Liver (tissue), 9 donors: Measurements from ENCODE around the gene EMD. TPM values are rescaled to one million over a fixed set of nuclear protein-coding genes. Genes with fewer than 3 reads are reported as not detected.

Source experiments
- DNase-seq: peaks from one replicate; pipeline ENCODE4 v3.0.0-alpha.2; 2017; ENCODE audit warnings: low spot score
- H3K27ac ChIP-seq, 2 donors: one replicate each; pipeline ENCODE4 v1.7.0; 2013; ENCODE audit warnings: inconsistent platforms in 2 of 2, low read length in 2 of 2, control low read depth in 1 of 2, low read depth in 1 of 2, mild to moderate bottlenecking in 1 of 2
- H3K27me3 ChIP-seq, 4 donors: one replicate each; pipeline versions ENCODE4 v1.6.1 to v1.7.0; 2013; ENCODE audit warnings: low read length in 3 of 4, inconsistent platforms in 1 of 4, mild to moderate bottlenecking in 1 of 4, moderate library complexity in 1 of 4; ENCODE audit not compliant: control insufficient read depth in 4 of 4, insufficient read depth in 4 of 4
- H3K36me3 ChIP-seq, 4 donors: one replicate each; pipeline versions ENCODE4 v1.6.1 to v1.7.0; 2013; ENCODE audit warnings: low read length in 3 of 4, mild to moderate bottlenecking in 3 of 4, low read depth in 1 of 4, moderate library complexity in 1 of 4; ENCODE audit not compliant: control insufficient read depth in 4 of 4, insufficient read depth in 3 of 4
- H3K4me1 ChIP-seq, 4 donors: one replicate each; pipeline versions ENCODE4 v1.6.1 to v1.7.0; 2013; ENCODE audit warnings: low read length in 3 of 4, mild to moderate bottlenecking in 3 of 4, moderate library complexity in 1 of 4; ENCODE audit not compliant: control insufficient read depth in 4 of 4, insufficient read depth in 4 of 4
- H3K4me3 ChIP-seq, 3 donors: one replicate each; pipeline versions ENCODE4 v1.6.1 to v1.7.0; 2013; ENCODE audit warnings: low read length in 3 of 3, control low read depth in 1 of 3, low read depth in 1 of 3, mild to moderate bottlenecking in 1 of 3
- H3K9ac ChIP-seq, 2 donors: one replicate each; pipeline ENCODE4 v1.7.0; 2013; ENCODE audit warnings: low read length in 2 of 2, mild to moderate bottlenecking in 2 of 2, moderate library complexity in 2 of 2, control low read depth in 1 of 2, low read depth in 1 of 2
- H3K9me3 ChIP-seq, 4 donors: one replicate each; pipeline versions ENCODE4 v1.6.1 to v1.7.0; 2013; ENCODE audit warnings: low read length in 3 of 4; ENCODE audit not compliant: control insufficient read depth in 4 of 4
- EGR1 ChIP-seq, 2 donors: IDR thresholded peaks; 2 replicates each; pipeline ENCODE4 v1.6.1; 2016 to 2018; ENCODE audit warnings: antibody characterized with exemption in 2 of 2, low read depth in 2 of 2
- FOXA1 ChIP-seq: IDR thresholded peaks from 2 replicates; pipeline ENCODE4 v1.6.1; 2016; ENCODE audit warnings: antibody characterized with exemption
- FOXA2 ChIP-seq: IDR thresholded peaks from 2 replicates; pipeline ENCODE4 v1.6.1; 2016; ENCODE audit warnings: antibody characterized with exemption
- GABPA ChIP-seq, 2 donors: IDR thresholded peaks in 1 of 2; conservative IDR thresholded peaks in 1 of 2; 2 replicates each; pipeline ENCODE4 v1.6.1; 2016; ENCODE audit warnings: antibody characterized with exemption in 2 of 2, mild to moderate bottlenecking in 1 of 2, moderate library complexity in 1 of 2
- HNF4A ChIP-seq, 2 donors: conservative IDR thresholded peaks; 2 replicates each; pipeline ENCODE4 v1.6.1; 2016; ENCODE audit warnings: antibody characterized with exemption in 2 of 2, mild to moderate bottlenecking in 2 of 2
- HNF4G ChIP-seq: IDR thresholded peaks from 2 replicates; pipeline ENCODE4 v1.6.1; 2016; ENCODE audit warnings: antibody characterized with exemption
- NR2F2 ChIP-seq: IDR thresholded peaks from 2 replicates; pipeline ENCODE4 v1.6.1; 2016; ENCODE audit warnings: antibody characterized with exemption
- RAD21 ChIP-seq, 2 donors: IDR thresholded peaks; 2 replicates each; pipeline ENCODE4 v1.6.1; 2016; ENCODE audit warnings: antibody characterized with exemption in 2 of 2, mild to moderate bottlenecking in 2 of 2
- REST ChIP-seq: IDR thresholded peaks from 2 replicates; pipeline ENCODE4 v1.6.1; 2016; ENCODE audit warnings: antibody characterized with exemption, mild to moderate bottlenecking
- RXRA ChIP-seq, 2 donors: IDR thresholded peaks; 2 replicates each; pipeline ENCODE4 v1.6.1; 2017 to 2018; ENCODE audit warnings: antibody characterized with exemption in 2 of 2, mild to moderate bottlenecking in 1 of 2
- SP1 ChIP-seq: IDR thresholded peaks from 2 replicates; pipeline ENCODE4 v1.6.1; 2018; ENCODE audit warnings: antibody characterized with exemption, mild to moderate bottlenecking
- TAF1 ChIP-seq: conservative IDR thresholded peaks from 2 replicates; pipeline ENCODE4 v1.6.1; 2016; ENCODE audit warnings: antibody characterized with exemption, mild to moderate bottlenecking
- YY1 ChIP-seq: IDR thresholded peaks from 2 replicates; pipeline ENCODE4 v1.6.1; 2016; ENCODE audit warnings: antibody characterized with exemption, mild to moderate bottlenecking
- WGBS: extraction: QIAGEN DNeasy Blood & Tissue Kit; methylation state at CpG from one replicate; pipeline ENCODE4 v1.1.7; 2013; 5-methylcytosine and 5-hydroxymethylcytosine counted together
- polyA plus RNA-seq, 2 donors: library from polyadenylated mRNA; stranded (reverse) in 1 of 2; unstranded in 1 of 2; fragments of 200-250 nt in 1 of 2; fragments of >200 nt in 1 of 2; fragmentation: Nextera tagmentation in 1 of 2; extraction: Ambion mirVana in 1 of 2; gene quantifications; one replicate each; pipeline versions ENCODE4 v1.2.1 to v1.2.3, GENCODE V29; 2013 to 2015
- total RNA-seq, 2 donors: library from RNA; depleted of rRNA; stranded (reverse); fragments of >200 nt; gene quantifications; one replicate each; pipeline ENCODE4 v1.2.3, GENCODE V29; 2014
- TF ChIP-seq, protein P1 (sequence below): IDR thresholded peaks from 2 replicates; pipeline ENCODE4 v1.6.1; 2016; ENCODE audit warnings: antibody characterized with exemption
- TF ChIP-seq, protein P2 (sequence below): IDR thresholded peaks from 2 replicates; pipeline ENCODE4 v1.6.1; 2016; ENCODE audit warnings: antibody characterized with exemption
- TF ChIP-seq, protein P3 (sequence below): IDR thresholded peaks from 2 replicates; pipeline ENCODE4 v1.6.1; 2016; ENCODE audit warnings: antibody characterized with exemption
- TF ChIP-seq, protein P4 (sequence below): fragments of 150-350 bp; IDR thresholded peaks from 2 replicates; pipeline ENCODE4 v1.5.1; 2017; ENCODE audit warnings: improper control_type of control experiment, low read depth, low read length; ENCODE audit not compliant: missing input control
- donor health status: healthy.
- donor health status: healthy.
- donor health status: healthy.
- donor health status: healthy.
- donor health status: healthy.

EMD gene
- total and polyA plus RNA-seq, 4 donors, result 11.6 to 38.0 (median 17.0) TPM

DNA sequence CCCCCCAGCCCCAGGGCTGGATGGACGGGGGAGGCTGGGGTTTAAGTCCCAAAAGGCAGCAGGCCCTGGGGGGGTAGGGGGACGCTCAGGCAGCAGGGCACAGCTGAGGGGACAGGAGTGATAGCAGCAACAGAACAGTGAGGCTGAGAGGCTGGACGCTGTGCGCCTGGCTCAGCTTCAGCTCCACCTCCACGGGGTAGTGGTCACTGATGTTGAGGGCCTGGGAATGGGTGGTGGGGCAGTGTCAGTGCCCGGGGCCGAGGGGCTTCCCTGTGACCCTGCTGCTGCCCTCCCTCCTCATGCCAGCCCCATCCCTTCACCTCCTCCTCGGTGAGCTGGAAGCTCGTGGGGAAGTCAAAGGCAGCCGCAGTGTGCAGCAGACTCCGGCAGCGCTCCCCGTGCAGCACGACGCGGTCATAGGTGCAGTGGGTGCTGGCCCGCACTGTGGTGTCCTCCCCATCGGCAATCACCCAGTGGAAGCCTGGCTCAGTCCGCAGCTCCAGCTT is 23.6 kb downstream of the EMD start (continued):
- no peak for TF ChIP-seq REST
- no peak for TF ChIP-seq YY1
- no peak for TF ChIP-seq FOXA2
- no peak for TF ChIP-seq TAF1
- TF ChIP-seq FOXA1, result no peak
- TF ChIP-seq SP1, result no peak
- TF ChIP-seq, protein P1, sequence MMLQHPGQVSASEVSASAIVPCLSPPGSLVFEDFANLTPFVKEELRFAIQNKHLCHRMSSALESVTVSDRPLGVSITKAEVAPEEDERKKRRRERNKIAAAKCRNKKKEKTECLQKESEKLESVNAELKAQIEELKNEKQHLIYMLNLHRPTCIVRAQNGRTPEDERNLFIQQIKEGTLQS, result no peak
- no peak for TF ChIP-seq EGR1 (IDR thresholded peaks at IDR 0.05; ENCODE audit: low read depth in 2 of 2)
- TF ChIP-seq, protein P2, sequence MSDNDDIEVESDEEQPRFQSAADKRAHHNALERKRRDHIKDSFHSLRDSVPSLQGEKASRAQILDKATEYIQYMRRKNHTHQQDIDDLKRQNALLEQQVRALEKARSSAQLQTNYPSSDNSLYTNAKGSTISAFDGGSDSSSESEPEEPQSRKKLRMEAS, result no peak

DNA sequence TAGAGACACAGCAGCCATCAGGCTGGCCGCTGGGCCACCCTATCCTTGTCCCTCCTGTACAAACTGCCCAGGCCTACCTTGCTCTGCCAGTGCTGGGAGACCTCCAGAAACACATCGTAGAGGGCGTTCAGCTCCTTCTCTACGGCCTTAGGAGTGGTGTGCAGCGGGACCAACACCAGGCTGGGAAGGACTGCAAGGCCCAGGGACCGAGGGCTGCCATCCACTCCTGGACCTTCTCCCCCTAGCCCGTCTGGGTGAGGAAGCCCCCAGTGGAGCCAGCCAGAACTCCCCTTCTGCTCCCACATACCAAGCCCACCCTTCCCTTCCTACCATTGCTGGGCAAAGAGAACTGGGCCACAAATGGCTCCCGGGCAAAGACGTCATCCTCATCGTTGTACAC is 24.1 kb downstream of the EMD start:
- Histone ChIP-seq H3K4me3 (no peak overlapping the region), H3K9me3 (no peaks in the 10 kb centered on the region), H3K4me1 (peaks cover 1 to 34% (median 26%) of the 10 kb centered on the region in 4 donors), H3K36me3 (peaks cover 0 to 10% (median 7%) of the 10 kb centered on the region in 4 donors), H3K9ac (no peak overlapping the region), H3K27me3 (no peaks in the 10 kb centered on the region), H3K27ac (no peak overlapping the region)
- no peak for DNase-seq
- TF ChIP-seq HNF4G, result no peak
- TF ChIP-seq RAD21 (IDR thresholded peaks at IDR 0.05), result no peak
- TF ChIP-seq RXRA (IDR thresholded peaks at IDR 0.05), result no peak
- TF ChIP-seq, protein P1, result no peak
- TF ChIP-seq GABPA (IDR thresholded peaks at IDR 0.05 in 1 of 2, conservative IDR thresholded peaks at IDR 0.05 in 1 of 2), result no peak
- TF ChIP-seq SP1, result no peak
- TF ChIP-seq FOXA1, result no peak
- TF ChIP-seq, protein P3, sequence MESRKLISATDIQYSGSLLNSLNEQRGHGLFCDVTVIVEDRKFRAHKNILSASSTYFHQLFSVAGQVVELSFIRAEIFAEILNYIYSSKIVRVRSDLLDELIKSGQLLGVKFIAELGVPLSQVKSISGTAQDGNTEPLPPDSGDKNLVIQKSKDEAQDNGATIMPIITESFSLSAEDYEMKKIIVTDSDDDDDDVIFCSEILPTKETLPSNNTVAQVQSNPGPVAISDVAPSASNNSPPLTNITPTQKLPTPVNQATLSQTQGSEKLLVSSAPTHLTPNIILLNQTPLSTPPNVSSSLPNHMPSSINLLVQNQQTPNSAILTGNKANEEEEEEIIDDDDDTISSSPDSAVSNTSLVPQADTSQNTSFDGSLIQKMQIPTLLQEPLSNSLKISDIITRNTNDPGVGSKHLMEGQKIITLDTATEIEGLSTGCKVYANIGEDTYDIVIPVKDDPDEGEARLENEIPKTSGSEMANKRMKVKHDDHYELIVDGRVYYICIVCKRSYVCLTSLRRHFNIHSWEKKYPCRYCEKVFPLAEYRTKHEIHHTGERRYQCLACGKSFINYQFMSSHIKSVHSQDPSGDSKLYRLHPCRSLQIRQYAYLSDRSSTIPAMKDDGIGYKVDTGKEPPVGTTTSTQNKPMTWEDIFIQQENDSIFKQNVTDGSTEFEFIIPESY, result no peak
- no peak for TF ChIP-seq EGR1 (IDR thresholded peaks at IDR 0.05; ENCODE audit: low read depth in 2 of 2)
- no peak for TF ChIP-seq HNF4A (conservative IDR thresholded peaks at IDR 0.05)
- TF ChIP-seq, protein P2, result no peak
- TF ChIP-seq, protein P4, sequence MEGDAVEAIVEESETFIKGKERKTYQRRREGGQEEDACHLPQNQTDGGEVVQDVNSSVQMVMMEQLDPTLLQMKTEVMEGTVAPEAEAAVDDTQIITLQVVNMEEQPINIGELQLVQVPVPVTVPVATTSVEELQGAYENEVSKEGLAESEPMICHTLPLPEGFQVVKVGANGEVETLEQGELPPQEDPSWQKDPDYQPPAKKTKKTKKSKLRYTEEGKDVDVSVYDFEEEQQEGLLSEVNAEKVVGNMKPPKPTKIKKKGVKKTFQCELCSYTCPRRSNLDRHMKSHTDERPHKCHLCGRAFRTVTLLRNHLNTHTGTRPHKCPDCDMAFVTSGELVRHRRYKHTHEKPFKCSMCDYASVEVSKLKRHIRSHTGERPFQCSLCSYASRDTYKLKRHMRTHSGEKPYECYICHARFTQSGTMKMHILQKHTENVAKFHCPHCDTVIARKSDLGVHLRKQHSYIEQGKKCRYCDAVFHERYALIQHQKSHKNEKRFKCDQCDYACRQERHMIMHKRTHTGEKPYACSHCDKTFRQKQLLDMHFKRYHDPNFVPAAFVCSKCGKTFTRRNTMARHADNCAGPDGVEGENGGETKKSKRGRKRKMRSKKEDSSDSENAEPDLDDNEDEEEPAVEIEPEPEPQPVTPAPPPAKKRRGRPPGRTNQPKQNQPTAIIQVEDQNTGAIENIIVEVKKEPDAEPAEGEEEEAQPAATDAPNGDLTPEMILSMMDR, result no peak
- TF ChIP-seq FOXA2, result no peak
- TF ChIP-seq NR2F2, result no peak
- TF ChIP-seq REST, result no peak
- no peak for TF ChIP-seq YY1
- WGBS, result 95% methylated on average over 10 of the region's 10 CpGs
